PFSK-1 (cell line): ENCODE results near the gene GPS2.

Source experiments
- FOXP2 ChIP-seq: optimal IDR thresholded peaks from 2 replicates; pipeline ENCODE3; 2011; ENCODE audit warnings: borderline replicate concordance, control low read depth, inconsistent platforms; ENCODE audit not compliant: insufficient read depth; ENCODE audit errors: extremely low read length, extremely low read depth
- POLR2AphosphoS5 ChIP-seq: IDR thresholded peaks from 2 replicates; pipeline ENCODE4 v1.6.1; 2012; ENCODE audit warnings: low read depth, mild to moderate bottlenecking, control low read depth, low read length, moderate library complexity
- SIN3A ChIP-seq: IDR thresholded peaks from 2 replicates; pipeline ENCODE4 v1.6.1; 2012; ENCODE audit warnings: mild to moderate bottlenecking, low read length, moderate library complexity, borderline replicate concordance; ENCODE audit not compliant: insufficient read depth
- TAF1 ChIP-seq: IDR thresholded peaks from 2 replicates; pipeline ENCODE4 v1.6.1; 2012; ENCODE audit warnings: low read length, control low read depth, borderline replicate concordance; ENCODE audit not compliant: insufficient read depth
- TF ChIP-seq, protein P1 (sequence below), 2 experiments: IDR thresholded peaks; 2 replicates each; pipeline versions ENCODE4 v1.6.1 to v1.8.0; 2011 to 2012; ENCODE audit warnings: low read depth in 2 of 2, low read length in 2 of 2, control low read depth in 1 of 2, inconsistent platforms in 1 of 2, mild to moderate bottlenecking in 1 of 2, moderate library complexity in 1 of 2; ENCODE audit not compliant: insufficient read depth in 1 of 2

GPS2 gene

DNA sequence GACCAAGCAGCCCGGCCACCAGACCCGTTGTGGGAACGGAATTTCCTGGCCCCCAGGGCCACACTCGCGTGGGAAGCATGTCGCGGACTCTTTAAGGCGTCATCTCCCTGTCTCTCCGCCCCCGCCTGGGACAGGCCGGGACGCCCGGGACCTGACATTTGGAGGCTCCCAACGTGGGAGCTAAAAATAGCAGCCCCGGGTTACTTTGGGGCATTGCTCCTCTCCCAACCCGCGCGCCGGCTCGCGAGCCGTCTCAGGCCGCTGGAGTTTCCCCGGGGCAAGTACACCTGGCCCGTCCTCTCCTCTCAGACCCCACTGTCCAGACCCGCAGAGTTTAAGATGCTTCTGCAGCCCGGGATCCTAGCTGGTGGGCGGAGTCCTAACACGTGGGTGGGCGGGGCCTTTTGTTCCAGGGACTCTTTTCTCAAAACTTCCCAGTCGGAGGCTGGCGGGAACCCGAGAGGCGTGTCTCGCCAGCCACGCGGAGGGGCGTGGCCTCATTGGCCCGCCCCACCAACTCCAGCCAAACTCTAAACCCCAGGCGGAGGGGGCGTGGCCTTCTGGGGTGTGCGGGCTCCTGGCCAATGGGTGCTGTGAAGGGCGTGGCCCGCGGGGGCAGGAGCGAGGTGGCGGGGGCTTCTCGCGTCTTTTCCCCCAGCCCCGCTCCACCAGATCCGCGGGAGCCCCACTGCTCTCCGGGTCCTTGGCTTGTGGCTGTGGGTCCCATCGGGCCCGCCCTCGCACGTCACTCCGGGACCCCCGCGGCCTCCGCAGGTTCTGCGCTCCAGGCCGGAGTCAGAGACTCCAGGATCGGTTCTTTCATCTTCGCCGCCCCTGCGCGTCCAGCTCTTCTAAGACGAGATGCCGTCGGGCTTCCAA, 33.8 kb downstream of the GPS2 start, which contains the start of gene SLC2A4:
Gene SLC2A4, plus strand, starts transcription at position 645 of the 879 bp plus-strand sequence. Its CDS starts 217 bp downstream, at position 862.
- TF ChIP-seq POLR2AphosphoS5: no peak
- TF ChIP-seq TAF1: no peak
- peak; percentile 96; the same call in 1 of the 2 replicates for TF ChIP-seq SIN3A
- no peak for TF ChIP-seq FOXP2

DNA sequence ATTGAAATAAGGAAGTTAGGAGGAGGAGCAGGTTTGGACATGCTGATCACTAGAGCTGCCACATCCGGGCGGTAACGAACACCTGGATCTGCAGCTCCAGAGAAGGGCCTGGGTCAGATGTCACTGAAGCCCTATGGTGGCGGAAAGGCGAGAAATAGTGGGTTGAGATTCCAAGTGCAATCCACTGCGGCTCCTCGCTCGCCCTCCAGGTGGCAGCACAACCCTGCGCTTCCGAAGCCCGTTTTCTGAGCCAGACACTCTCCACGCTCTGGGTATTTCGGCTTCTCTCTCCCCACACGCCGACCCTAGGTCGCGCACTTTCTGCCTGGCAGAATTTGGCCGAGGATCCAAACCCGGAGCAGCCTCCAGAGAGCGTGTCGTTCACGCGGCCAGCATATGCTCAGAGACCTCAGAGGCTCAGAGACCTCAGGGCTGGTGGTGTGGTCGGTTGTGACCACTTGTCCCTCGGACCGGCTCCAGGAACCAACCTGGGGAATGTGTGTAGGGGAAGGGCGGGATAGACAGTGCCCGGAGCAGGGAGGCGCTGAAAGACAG, 34.6 kb downstream of the GPS2 start:
- TF ChIP-seq, protein P1, sequence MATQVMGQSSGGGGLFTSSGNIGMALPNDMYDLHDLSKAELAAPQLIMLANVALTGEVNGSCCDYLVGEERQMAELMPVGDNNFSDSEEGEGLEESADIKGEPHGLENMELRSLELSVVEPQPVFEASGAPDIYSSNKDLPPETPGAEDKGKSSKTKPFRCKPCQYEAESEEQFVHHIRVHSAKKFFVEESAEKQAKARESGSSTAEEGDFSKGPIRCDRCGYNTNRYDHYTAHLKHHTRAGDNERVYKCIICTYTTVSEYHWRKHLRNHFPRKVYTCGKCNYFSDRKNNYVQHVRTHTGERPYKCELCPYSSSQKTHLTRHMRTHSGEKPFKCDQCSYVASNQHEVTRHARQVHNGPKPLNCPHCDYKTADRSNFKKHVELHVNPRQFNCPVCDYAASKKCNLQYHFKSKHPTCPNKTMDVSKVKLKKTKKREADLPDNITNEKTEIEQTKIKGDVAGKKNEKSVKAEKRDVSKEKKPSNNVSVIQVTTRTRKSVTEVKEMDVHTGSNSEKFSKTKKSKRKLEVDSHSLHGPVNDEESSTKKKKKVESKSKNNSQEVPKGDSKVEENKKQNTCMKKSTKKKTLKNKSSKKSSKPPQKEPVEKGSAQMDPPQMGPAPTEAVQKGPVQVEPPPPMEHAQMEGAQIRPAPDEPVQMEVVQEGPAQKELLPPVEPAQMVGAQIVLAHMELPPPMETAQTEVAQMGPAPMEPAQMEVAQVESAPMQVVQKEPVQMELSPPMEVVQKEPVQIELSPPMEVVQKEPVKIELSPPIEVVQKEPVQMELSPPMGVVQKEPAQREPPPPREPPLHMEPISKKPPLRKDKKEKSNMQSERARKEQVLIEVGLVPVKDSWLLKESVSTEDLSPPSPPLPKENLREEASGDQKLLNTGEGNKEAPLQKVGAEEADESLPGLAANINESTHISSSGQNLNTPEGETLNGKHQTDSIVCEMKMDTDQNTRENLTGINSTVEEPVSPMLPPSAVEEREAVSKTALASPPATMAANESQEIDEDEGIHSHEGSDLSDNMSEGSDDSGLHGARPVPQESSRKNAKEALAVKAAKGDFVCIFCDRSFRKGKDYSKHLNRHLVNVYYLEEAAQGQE (IDR thresholded peaks at IDR 0.05; ENCODE audit: insufficient read depth in 1 of 2, low read depth in 2 of 2, low read length in 2 of 2): no peak
- TF ChIP-seq TAF1: no peak
- 0 out of 2 replicates have a peak, but pooled peaks have one; percentile 7 for TF ChIP-seq SIN3A
- peak; percentile 63 for TF ChIP-seq FOXP2
- TF ChIP-seq POLR2AphosphoS5: no peak

DNA sequence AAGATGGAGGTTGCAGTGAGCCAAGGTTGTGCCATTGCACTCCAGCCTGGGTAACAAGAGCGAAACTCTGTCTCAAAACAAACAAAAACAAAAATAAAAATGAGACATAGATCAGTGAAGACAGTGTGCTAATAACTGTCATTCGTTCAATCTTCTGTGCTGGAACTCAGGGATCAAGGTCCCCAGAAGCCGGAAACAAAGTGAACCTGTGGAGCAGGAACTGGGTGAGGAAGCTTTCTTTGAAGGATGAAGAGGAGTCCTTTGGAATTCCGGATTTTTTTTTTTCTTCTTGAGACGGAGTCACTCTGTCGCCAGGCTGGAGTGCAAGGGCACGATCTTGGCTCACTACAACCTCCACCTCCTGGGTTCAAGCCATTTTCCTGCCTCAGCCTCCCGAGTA, 35.7 kb downstream of the GPS2 start:
- TF ChIP-seq POLR2AphosphoS5 (no peak), TAF1 (no peak), SIN3A (no peak), FOXP2 (no peak)
- TF ChIP-seq, protein P1 (IDR thresholded peaks at IDR 0.05; ENCODE audit: insufficient read depth in 1 of 2, low read depth in 2 of 2, low read length in 2 of 2): no peak

DNA sequence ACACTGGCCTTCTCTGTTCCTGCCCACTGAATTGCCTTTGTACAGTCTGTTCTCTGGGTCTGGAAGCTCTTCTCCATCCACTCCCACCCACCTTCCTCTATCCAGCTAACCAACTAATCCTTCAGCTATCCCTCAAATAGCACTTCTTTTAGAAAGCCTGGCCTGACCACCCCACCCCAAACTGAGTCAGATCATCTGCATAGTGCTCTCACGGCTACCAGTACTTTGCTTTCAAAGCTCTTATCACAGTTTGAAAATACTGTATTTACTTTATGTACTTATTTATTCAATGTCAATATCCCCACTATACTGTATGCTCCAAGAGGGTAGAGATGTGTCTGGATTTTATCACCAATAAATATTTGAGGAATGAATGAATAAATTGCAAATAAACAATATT, 48.4 kb downstream of the GPS2 start:
- TF ChIP-seq FOXP2: no peak
- TF ChIP-seq SIN3A: no peak
- TF ChIP-seq, protein P1 (IDR thresholded peaks at IDR 0.05; ENCODE audit: insufficient read depth in 1 of 2, low read depth in 2 of 2, low read length in 2 of 2): no peak

DNA sequence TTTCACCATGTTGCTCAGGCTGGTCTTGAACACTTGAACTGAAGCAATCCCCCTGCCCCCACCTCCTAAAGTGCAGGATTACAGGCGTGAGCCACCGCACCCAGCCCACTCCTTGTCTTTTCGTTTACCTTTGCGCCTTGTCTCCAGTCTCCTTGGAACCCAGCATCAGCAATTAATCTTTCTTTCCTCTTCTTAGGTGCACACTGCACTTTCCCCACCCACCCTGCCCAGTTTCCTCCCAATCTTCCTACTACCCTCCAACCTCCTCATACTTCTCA, 51.4 kb downstream of the GPS2 start:
- TF ChIP-seq FOXP2 (peak; percentile 3), TAF1 (no peak)

DNA sequence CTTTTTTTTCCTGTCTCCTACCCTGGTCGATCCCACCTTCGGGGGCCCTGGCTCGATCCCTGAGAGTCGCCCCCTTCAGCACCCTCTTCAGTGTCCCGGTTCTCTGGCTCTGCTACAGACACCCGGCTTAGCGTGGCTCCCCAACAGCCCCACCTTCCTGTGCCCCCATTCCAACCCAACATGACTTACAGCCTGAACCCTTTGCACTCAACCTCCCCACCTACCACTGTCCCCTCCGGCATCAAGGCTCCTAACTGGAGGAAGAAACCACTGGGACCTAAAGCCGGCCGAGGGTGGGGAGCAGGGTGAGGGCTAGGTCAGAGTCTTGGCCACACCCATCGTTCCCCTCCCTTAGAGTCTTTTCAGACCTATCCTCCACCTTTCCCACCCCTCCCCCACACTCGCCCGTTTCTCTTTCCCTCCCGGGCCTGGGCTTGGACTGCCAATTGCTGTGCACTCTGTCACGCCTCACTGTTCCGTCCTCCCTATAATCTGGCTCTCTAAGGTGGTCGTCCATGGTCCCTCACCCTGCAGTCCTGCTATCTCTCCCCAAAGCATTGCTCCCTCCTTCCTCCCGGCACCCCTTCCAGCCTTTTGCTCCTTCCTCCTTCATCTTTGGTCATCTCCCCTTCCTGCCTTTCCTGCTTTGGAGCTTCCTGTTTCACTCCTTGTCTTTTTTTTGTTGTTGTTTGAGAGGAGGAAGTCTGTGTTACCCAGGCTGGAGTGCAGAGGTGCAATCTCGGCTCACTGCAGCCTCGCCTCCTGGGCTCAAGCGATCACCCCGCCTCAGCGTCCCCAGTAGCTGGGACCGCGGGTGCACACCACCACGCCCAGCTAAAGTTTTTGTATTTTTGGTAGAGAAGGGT, 52.0 kb downstream of the GPS2 start:
- TF ChIP-seq SIN3A (0 out of 2 replicates have a peak, but pooled peaks have one; percentile 60), POLR2AphosphoS5 (no peak; the same call in 1 of the 2 replicates), FOXP2 (peak; percentile 12), TAF1 (peak; percentile 44; the same call in 1 of the 2 replicates)
- TF ChIP-seq, protein P1 (IDR thresholded peaks at IDR 0.05; ENCODE audit: insufficient read depth in 1 of 2, low read depth in 2 of 2, low read length in 2 of 2): no peak
